Prostate gland (tissue), 2 donors: ENCODE data around the gene VAV2. TPM values are rescaled to one million over a fixed set of nuclear protein-coding genes. Genes with fewer than 3 reads are reported as not detected.
A peak's percentile ranks its signal among the peaks of the same experiment; 100 is the strongest.

Source experiments
- DNase-seq: peaks from one replicate; pipeline ENCODE4 v3.0.0-alpha.2; 2019; ENCODE audit warnings: low spot score
- H3K27ac ChIP-seq, 2 donors: fragments of 200-600 bp; sonication (generic); 2 replicates each; pipeline ENCODE4 v1.5.1; 2017 to 2019
- H3K27me3 ChIP-seq: fragments of 200-600 bp; sonication (generic); replicated peaks from 2 replicates; pipeline ENCODE4 v1.5.1; 2019; ENCODE audit not compliant: insufficient read depth
- H3K36me3 ChIP-seq, 2 donors: fragments of 200-600 bp; sonication (generic); 1 replicate in 1 of 2; 2 replicates in 1 of 2; pipeline versions ENCODE4 v1.5.1 to v1.8.1; 2017 to 2019
- H3K4me1 ChIP-seq: fragments of 200-600 bp; sonication (generic); replicated peaks from 2 replicates; pipeline ENCODE4 v1.5.1; 2019
- H3K4me3 ChIP-seq, 2 donors: fragments of 200-600 bp; sonication (generic); 2 replicates each; pipeline ENCODE4 v1.5.1; 2017 to 2019
- H3K9me3 ChIP-seq: fragments of 200-600 bp; sonication (generic); 2 replicates; pipeline ENCODE4 v1.5.1; 2017
- POLR2A ChIP-seq: fragments of 450-650 bp; IDR thresholded peaks from one replicate; pipeline ENCODE4 v1.6.1; 2016; ENCODE audit warnings: antibody characterized with exemption, mild to moderate bottlenecking
- POLR2AphosphoS5 ChIP-seq: sonication (generic); formaldehyde crosslinking; IDR thresholded peaks from one replicate; pipeline ENCODE4 v1.6.1; 2017; ENCODE audit warnings: antibody characterized with exemption
- WGBS: methylation state at CpG from one replicate; pipeline ENCODE4 v1.1.5; 2018; 5-methylcytosine and 5-hydroxymethylcytosine counted together
- intact Hi-C: fragments of 100-400 bp; cut with DNase I; formaldehyde crosslinking; loops from one replicate; pipeline ENCODE4 v1.14.2; 2022
- total RNA-seq, 2 donors: library from RNA; depleted of rRNA; stranded (reverse); fragments of >200 nt; gene quantifications; one replicate each; pipeline ENCODE4 v1.1.0, GENCODE V29; 2016
- TF ChIP-seq, protein P1 (sequence below), 4 experiments: fragments of 200-600 bp in 2 of 4; fragments of 450-650 bp in 2 of 4; sonication (generic) in 2 of 4; IDR thresholded peaks; 1 replicate in 3 of 4; 2 replicates in 1 of 4; pipeline ENCODE4 v1.5.1; 2016 to 2019; ENCODE audit warnings: antibody characterized with exemption in 4 of 4, mild to moderate bottlenecking in 2 of 4, moderate library complexity in 2 of 4

The VAV2 gene
- total RNA-seq, 2 donors from 2014 or later, result 13.5 to 19.5 TPM

DNA sequence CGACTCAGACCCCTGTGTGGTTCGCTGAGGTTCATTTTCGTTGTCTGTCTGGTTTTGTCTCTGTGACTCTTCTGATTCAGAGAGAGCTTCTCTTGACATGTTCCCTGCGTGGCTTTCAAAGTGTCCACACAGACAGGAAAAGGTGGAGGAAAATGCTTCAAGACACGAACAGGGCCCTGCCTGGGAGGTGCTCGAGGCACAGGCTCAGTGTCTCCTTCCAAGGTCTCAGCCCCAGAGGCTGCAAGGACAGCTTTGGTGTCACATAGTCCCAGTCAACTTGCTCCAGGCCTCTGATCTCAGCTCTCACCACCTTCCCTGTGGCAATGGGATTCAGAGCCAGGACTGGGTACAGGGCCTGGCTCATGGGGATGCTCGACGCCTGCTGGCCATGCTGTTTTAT is 202.3 kb downstream of the VAV2 start:
- intact Hi-C loops, result loop anchor here (10.0 kb wide), 1 partner anchor 305 kb away; no protein-coding TSS in a partner anchor
- TF ChIP-seq, protein P1, sequence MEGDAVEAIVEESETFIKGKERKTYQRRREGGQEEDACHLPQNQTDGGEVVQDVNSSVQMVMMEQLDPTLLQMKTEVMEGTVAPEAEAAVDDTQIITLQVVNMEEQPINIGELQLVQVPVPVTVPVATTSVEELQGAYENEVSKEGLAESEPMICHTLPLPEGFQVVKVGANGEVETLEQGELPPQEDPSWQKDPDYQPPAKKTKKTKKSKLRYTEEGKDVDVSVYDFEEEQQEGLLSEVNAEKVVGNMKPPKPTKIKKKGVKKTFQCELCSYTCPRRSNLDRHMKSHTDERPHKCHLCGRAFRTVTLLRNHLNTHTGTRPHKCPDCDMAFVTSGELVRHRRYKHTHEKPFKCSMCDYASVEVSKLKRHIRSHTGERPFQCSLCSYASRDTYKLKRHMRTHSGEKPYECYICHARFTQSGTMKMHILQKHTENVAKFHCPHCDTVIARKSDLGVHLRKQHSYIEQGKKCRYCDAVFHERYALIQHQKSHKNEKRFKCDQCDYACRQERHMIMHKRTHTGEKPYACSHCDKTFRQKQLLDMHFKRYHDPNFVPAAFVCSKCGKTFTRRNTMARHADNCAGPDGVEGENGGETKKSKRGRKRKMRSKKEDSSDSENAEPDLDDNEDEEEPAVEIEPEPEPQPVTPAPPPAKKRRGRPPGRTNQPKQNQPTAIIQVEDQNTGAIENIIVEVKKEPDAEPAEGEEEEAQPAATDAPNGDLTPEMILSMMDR (IDR thresholded peaks at IDR 0.05), result no peak
- no peak for TF ChIP-seq POLR2A
- TF ChIP-seq POLR2AphosphoS5, result no peak
- Histone ChIP-seq H3K4me3 (no peak overlapping the region), H3K27ac (no peak overlapping the region), H3K27me3 (no peaks in the 10 kb centered on the region), H3K4me1 (peaks cover 3% of the 10 kb centered on the region), H3K9me3 (no peaks in the 10 kb centered on the region), H3K36me3 (no peaks in the 10 kb centered on the region)
- no peak for DNase-seq
- WGBS, result 80% methylated on average over 8 of the region's 8 CpGs

DNA sequence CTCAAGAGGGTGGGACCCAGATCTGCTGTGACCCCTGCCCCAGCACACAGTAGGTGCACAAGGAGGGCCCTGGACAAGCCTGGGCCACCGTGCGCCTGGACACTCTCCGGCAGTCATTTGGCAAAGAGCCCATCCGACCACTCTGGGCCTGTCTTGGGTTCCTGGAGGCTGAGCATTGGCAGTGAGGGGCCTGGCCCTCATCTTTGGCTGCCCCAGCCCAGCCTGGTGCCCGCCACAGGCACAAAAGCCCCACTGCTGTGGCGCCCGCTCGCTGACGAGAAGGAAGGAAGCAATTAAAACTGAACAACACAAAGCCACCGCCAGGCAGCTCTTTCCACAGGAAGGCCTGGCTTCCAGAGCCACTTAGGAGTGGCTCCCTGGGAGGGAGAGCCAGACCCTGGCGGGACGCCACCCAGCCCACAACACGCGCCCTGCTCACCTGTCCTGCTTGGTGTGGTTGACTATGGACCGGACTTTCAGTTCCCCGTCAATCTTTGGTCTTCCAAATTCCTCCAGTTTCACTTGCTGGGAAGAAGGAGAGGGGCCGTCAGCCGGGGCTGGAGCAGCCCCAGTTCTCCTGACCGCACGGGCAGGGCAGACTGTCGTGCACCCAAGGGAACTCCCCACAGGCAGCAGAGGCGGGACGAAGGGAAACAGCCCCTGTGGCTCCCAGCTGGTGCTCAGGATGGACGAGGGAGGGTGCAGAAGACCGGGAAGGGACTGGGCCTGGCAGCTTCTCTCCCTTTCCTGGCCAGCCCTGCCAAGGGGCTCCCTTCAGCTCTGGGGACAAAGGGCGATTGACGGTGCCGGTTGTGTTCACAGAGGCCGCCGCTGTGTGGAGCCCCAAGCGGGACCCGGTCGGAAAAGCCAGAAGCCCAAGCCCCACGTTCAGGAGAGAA is 203.1 kb downstream of the VAV2 start:
- WGBS, result 59% methylated on average over 34 of the region's 34 CpGs
- H3K27ac ChIP-seq, result no peak overlapping the region
- H3K9me3 ChIP-seq, result no peaks in the 10 kb centered on the region
- H3K36me3 ChIP-seq, result no peaks in the 10 kb centered on the region
- peaks cover 3% of the 10 kb centered on the region for H3K4me1 ChIP-seq
- no peak overlapping the region for H3K4me3 ChIP-seq
- peak; percentile 22 for DNase-seq
- TF ChIP-seq POLR2A, result no peak
- TF ChIP-seq POLR2AphosphoS5, result no peak
- TF ChIP-seq, protein P1 (IDR thresholded peaks at IDR 0.05), result peak in 1 of 4 experiments; percentile 7
- intact Hi-C loops, result no loop called here
- no peaks in the 10 kb centered on the region for H3K27me3 ChIP-seq

DNA sequence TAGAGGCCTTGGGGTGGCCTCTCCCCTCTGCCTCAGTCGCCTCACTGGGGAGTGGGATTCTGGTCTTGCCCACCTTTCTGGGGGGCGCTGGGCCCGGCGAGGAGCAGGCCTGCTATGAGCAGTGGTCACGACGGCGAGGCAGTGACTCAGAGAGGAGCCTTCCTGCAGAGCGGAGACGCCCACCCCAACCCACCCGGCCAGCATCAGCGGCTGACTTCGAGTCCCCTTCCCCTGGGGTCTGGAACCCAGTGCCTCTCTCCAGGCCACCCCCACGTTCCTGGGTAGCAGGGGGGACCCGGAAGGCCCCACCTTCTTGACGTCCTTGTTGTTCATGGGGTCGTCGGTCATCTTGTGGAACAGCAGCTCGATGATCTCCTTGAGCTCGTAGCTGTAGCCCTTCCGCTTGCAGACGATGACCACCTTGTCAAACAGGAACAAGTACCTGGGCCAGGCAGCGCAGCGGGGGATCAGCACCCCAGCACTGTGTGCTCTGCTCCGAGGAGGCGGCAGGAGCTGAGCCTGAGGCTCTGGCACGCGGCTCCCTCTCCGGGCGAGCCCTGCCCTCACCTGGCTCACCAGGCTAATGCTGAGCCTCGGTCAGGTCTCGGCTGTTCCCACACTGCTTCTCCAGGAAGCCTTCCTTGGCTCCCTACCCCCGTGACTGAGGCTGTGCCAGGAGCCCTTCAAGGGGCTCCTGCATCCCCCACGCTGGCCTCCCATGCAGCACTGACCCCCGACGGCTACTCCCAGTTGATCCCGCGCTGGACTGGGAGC is 203.9 kb downstream of the VAV2 start:
- no peak overlapping the region for H3K27ac ChIP-seq
- DNase-seq, result no peak
- TF ChIP-seq, protein P1 (IDR thresholded peaks at IDR 0.05), result no peak
- TF ChIP-seq POLR2AphosphoS5, result no peak

DNA sequence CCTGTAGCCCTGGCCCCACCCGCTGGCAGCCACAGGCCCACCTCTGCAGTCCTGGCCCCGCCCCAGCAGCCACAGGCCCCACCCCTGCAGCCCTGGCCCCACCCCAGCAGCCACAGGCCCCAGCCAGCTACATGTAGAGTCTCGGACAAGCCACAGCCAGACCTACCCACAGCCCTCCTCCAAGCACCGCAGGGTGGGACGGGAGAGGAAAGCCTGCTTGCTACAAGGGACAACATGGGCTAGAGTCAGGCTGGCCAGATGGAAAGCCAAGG is 204.4 kb downstream of the VAV2 start:
- intact Hi-C loops, result no loop called here

More for the DNA sequence above, 203.9 kb downstream of the VAV2 start:
- peaks cover under 1% of the 10 kb centered on the region for H3K4me1 ChIP-seq
- no peaks in the 10 kb centered on the region for H3K27me3 ChIP-seq
- no peaks in the 10 kb centered on the region for H3K9me3 ChIP-seq
- H3K4me3 ChIP-seq, result no peak overlapping the region
- intact Hi-C loops, result no loop called here
- 79% methylated on average over 33 of the region's 37 CpGs for WGBS
- H3K36me3 ChIP-seq, result no peaks in the 10 kb centered on the region

More for the DNA sequence above, 204.4 kb downstream of the VAV2 start:
- Histone ChIP-seq H3K4me1 (no peaks in the 10 kb centered on the region), H3K27ac (no peak overlapping the region), H3K27me3 (no peaks in the 10 kb centered on the region), H3K36me3 (no peaks in the 10 kb centered on the region), H3K4me3 (no peak overlapping the region), H3K9me3 (no peaks in the 10 kb centered on the region)
- no peak for DNase-seq
- TF ChIP-seq, protein P1 (IDR thresholded peaks at IDR 0.05), result no peak
- TF ChIP-seq POLR2A, result no peak
- TF ChIP-seq POLR2AphosphoS5, result no peak
- WGBS, result 68% methylated on average over 5 of the region's 5 CpGs
